ENCODE data around the gene RNF208. TPM values are rescaled to one million over a fixed set of nuclear protein-coding genes. Genes with fewer than 3 reads are reported as not detected.

Gene RNF208
- polyA plus RNA-seq, 1 donor from 2014 or later = 1.5 TPM

DNA sequence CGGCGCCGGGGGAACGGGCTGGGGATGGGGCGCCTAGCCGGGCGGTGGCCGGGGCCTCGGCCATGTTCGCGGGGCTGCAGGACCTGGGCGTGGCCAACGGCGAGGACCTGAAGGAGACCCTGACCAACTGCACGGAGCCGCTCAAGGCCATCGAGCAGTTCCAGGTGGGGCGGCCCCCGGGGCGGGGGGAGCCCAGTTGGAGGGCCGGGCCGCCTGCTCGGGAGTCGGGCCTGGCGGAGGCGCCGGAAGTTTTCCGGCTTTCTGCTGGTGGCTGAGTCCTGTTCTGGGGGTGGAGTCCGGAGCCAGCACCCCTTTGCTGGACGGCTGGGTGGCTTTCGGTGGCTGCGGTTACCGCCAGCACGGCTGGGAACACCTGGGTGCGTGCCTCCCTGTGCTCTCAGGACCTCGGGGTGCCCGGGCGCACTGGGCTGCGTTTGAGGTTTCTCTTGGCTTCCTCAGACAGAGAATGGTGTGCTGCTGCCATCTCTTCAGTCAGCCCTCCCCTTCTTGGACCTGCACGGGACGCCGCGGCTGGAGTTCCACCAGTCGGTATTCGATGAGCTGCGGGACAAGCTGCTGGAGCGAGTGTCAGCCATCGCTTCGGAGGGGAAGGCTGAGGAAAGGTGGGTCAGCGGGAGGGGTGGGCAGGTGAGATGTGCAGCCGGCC lies 33.5 kb upstream of the RNF208 start:
- peak overlapping the region; percentile 76 for H3K9ac ChIP-seq (ENCODE audit: low read length)
- no peaks in the 10 kb centered on the region for H4K20me1 ChIP-seq (ENCODE audit: insufficient read depth)
- no peak overlapping the region for H3K27ac ChIP-seq (ENCODE audit: low read length)
- H3K36me3 ChIP-seq (ENCODE audit: insufficient read depth, low read length) = no peaks in the 10 kb centered on the region
- no peaks in the 10 kb centered on the region for H3F3A ChIP-seq (ENCODE audit: insufficient read depth, low read length, poor library complexity, severe bottlenecking)
- H3K4me2 ChIP-seq (ENCODE audit: low read length) = peak overlapping the region; percentile 90
- peak overlapping the region; percentile 56 for H2AFZ ChIP-seq (ENCODE audit: low read depth, low read length)
- no peaks in the 10 kb centered on the region for H3K27me3 ChIP-seq (ENCODE audit: insufficient read depth, low read depth, low read length)
- H3K79me2 ChIP-seq (replicated peaks; ENCODE audit: insufficient read depth, low read length) = peaks cover 10% of the 10 kb centered on the region
- peak overlapping the region; percentile 96 for H3K4me3 ChIP-seq (ENCODE audit: low read length)
- H3K9me2 ChIP-seq (ENCODE audit: insufficient read depth, low read length) = no peaks in the 10 kb centered on the region
- TF ChIP-seq SMC3 (conservative IDR thresholded peaks at IDR 0.05; ENCODE audit: poor library complexity) = no peak
- peak; percentile 24 for TF ChIP-seq MXI1 (conservative IDR thresholded peaks at IDR 0.05; ENCODE audit: poor library complexity, severe bottlenecking)
- no peaks in the 10 kb centered on the region for H3K9me3 ChIP-seq (ENCODE audit: low read length)

DNA sequence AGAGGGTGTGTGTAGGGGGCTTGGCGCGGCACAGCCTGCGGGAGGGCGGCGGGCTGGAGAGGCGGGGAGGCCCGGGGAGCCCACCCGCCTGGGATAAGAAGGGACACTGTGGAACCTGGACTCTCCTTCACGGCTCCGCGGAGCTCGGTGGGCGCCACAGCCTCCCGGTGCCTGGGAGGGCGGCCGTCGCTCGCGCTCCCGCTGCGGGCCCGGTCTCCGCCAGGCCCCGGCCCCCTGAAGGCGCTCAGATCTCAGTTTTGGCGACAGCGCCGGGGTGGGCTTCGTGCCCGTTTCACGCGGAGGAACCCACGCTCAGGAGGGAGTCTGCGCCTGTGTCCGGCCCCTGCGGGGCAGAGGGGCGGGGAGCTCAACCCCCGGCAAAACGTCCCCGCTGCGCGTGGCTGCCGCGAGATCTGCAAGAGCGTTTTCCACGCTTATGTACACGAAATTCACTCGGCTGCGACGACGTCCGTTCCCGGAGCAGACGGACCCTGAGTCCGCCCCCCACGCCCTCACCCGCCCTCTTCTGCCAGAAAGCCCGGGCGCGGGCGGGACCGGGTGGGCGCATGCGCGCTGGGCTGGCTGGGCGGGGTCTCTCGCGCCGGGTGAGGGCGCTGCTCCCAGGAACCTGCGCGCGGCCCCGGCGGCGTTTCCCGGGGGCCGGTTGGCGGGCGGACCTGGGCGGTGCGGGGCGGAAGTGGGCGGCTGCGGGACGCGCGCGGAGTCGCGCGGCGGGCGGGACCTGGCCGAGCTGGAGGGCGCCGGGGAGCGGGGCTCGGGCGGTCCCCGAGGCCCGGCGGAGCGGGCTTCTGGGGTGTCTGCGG lies 32.8 kb upstream of the RNF208 start, which contains the start of gene NELFB:
TSS of gene NELFB (plus strand) at position 704 of the 824 bp plus-strand sequence.
- no peaks in the 10 kb centered on the region for H4K20me1 ChIP-seq (ENCODE audit: insufficient read depth)
- H3K79me2 ChIP-seq (replicated peaks; ENCODE audit: insufficient read depth, low read length) = peaks cover 10% of the 10 kb centered on the region
- H3K36me3 ChIP-seq (ENCODE audit: insufficient read depth, low read length) = no peaks in the 10 kb centered on the region
- H2AFZ ChIP-seq (ENCODE audit: low read depth, low read length) = peak within 1 kb of the TSS; percentile 56
- H3K4me2 ChIP-seq (ENCODE audit: low read length) = peak within 1 kb of the TSS; percentile 90
- H3K9me2 ChIP-seq (ENCODE audit: insufficient read depth, low read length) = no peaks in the 10 kb centered on the region
- TF ChIP-seq TAF1 (IDR thresholded peaks at IDR 0.05; ENCODE audit: low read depth) = no peak
- TF ChIP-seq, protein P1, sequence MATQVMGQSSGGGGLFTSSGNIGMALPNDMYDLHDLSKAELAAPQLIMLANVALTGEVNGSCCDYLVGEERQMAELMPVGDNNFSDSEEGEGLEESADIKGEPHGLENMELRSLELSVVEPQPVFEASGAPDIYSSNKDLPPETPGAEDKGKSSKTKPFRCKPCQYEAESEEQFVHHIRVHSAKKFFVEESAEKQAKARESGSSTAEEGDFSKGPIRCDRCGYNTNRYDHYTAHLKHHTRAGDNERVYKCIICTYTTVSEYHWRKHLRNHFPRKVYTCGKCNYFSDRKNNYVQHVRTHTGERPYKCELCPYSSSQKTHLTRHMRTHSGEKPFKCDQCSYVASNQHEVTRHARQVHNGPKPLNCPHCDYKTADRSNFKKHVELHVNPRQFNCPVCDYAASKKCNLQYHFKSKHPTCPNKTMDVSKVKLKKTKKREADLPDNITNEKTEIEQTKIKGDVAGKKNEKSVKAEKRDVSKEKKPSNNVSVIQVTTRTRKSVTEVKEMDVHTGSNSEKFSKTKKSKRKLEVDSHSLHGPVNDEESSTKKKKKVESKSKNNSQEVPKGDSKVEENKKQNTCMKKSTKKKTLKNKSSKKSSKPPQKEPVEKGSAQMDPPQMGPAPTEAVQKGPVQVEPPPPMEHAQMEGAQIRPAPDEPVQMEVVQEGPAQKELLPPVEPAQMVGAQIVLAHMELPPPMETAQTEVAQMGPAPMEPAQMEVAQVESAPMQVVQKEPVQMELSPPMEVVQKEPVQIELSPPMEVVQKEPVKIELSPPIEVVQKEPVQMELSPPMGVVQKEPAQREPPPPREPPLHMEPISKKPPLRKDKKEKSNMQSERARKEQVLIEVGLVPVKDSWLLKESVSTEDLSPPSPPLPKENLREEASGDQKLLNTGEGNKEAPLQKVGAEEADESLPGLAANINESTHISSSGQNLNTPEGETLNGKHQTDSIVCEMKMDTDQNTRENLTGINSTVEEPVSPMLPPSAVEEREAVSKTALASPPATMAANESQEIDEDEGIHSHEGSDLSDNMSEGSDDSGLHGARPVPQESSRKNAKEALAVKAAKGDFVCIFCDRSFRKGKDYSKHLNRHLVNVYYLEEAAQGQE (IDR thresholded peaks at IDR 0.05; ENCODE audit: borderline replicate concordance) = peak; percentile 19
- TF ChIP-seq POLR2AphosphoS5 (IDR thresholded peaks at IDR 0.05) = peak; percentile 86
- peak; percentile 82 for TF ChIP-seq MXI1 (conservative IDR thresholded peaks at IDR 0.05; ENCODE audit: poor library complexity, severe bottlenecking)
- TF ChIP-seq, protein P2, sequence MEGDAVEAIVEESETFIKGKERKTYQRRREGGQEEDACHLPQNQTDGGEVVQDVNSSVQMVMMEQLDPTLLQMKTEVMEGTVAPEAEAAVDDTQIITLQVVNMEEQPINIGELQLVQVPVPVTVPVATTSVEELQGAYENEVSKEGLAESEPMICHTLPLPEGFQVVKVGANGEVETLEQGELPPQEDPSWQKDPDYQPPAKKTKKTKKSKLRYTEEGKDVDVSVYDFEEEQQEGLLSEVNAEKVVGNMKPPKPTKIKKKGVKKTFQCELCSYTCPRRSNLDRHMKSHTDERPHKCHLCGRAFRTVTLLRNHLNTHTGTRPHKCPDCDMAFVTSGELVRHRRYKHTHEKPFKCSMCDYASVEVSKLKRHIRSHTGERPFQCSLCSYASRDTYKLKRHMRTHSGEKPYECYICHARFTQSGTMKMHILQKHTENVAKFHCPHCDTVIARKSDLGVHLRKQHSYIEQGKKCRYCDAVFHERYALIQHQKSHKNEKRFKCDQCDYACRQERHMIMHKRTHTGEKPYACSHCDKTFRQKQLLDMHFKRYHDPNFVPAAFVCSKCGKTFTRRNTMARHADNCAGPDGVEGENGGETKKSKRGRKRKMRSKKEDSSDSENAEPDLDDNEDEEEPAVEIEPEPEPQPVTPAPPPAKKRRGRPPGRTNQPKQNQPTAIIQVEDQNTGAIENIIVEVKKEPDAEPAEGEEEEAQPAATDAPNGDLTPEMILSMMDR (IDR thresholded peaks at IDR 0.05; ENCODE audit: poor library complexity, severe bottlenecking) = no peak
- peak; percentile 14 for TF ChIP-seq SMC3 (conservative IDR thresholded peaks at IDR 0.05; ENCODE audit: poor library complexity)
- no peak for TF ChIP-seq EZH2 (IDR thresholded peaks at IDR 0.05; ENCODE audit: borderline replicate concordance, insufficient read depth, low read length, poor library complexity, severe bottlenecking)
- peak; percentile 47 for TF ChIP-seq EP300 (conservative IDR thresholded peaks at IDR 0.05; ENCODE audit: poor library complexity, severe bottlenecking)
- TF ChIP-seq RAD21 (conservative IDR thresholded peaks at IDR 0.05) = peak; percentile 5
- no peaks in the 10 kb centered on the region for H3K9me3 ChIP-seq (ENCODE audit: low read length)
- no peaks in the 10 kb centered on the region for H3K27me3 ChIP-seq (ENCODE audit: insufficient read depth, low read depth, low read length)
- H3K4me3 ChIP-seq (ENCODE audit: low read length) = peak within 1 kb of the TSS; percentile 96
- peak within 1 kb of the TSS; percentile 70 for H3K27ac ChIP-seq (ENCODE audit: low read length)
- no peaks in the 10 kb centered on the region for H3F3A ChIP-seq (ENCODE audit: insufficient read depth, low read length, poor library complexity, severe bottlenecking)
- H3K9ac ChIP-seq (ENCODE audit: low read length) = peak within 1 kb of the TSS; percentile 88
